CD8-positive, alpha-beta memory T cell (primary cell): Measurements from ENCODE around the gene BICD1. TPM values are rescaled to one million over a fixed set of nuclear protein-coding genes. Genes with fewer than 3 reads are reported as not detected.
"Not testable (repeated sequence)": the region's sequence is repeated elsewhere in the genome, so short reads cannot be mapped to it uniquely, and the experiment has no call there.

Source experiments
- CTCF ChIA-PET: fragments of 350-600 bp; sonication (Branson Sonifier 250); formaldehyde crosslinking; loops from one replicate; lab custom pipeline; 2021; ENCODE audit warnings: antibody characterized with exemption; lab: Charles Lee
- POLR2A ChIA-PET: fragments of 350-600 bp; sonication (Branson Sonifier 250); formaldehyde crosslinking; loops from one replicate; lab custom pipeline; 2021; ENCODE audit warnings: antibody characterized with exemption; lab: Charles Lee
- DNase-seq, 5 donors: peaks; one replicate each; pipeline versions ENCODE4 v3.0.0 to v3.0.0-alpha.2; 2020 to 2022; ENCODE audit warnings: mixed read lengths in 1 of 5
- H3K27ac ChIP-seq: one replicate; pipeline ENCODE4 v1.7.0; 2013; ENCODE audit warnings: low read depth, mild to moderate bottlenecking, low read length, moderate library complexity
- H3K27me3 ChIP-seq: 2 replicates; pipeline ENCODE4 v1.7.0; 2013; ENCODE audit warnings: low read length, mild to moderate bottlenecking; ENCODE audit not compliant: insufficient read depth, poor library complexity, severe bottlenecking
- H3K36me3 ChIP-seq: 2 replicates; pipeline ENCODE4 v1.7.0; 2013; ENCODE audit warnings: mild to moderate bottlenecking, low read length, moderate library complexity; ENCODE audit not compliant: insufficient read depth
- H3K4me1 ChIP-seq: 2 replicates; pipeline ENCODE4 v1.7.0; 2013; ENCODE audit warnings: mild to moderate bottlenecking, low read length, moderate library complexity; ENCODE audit not compliant: insufficient read depth
- H3K4me3 ChIP-seq: 2 replicates; pipeline ENCODE4 v1.7.0; 2013; ENCODE audit warnings: mild to moderate bottlenecking, low read length
- H3K9me3 ChIP-seq: 2 replicates; pipeline ENCODE4 v1.7.0; 2013; ENCODE audit warnings: mild to moderate bottlenecking, low read length
- H3K27ac Mint-ChIP-seq, 8 donors: one replicate each; pipeline ENCODE4 v1.8.0; 2020 to 2021; ENCODE audit warnings: mixed read lengths in 8 of 8, mild to moderate bottlenecking in 6 of 8, inconsistent platforms in 3 of 8, moderate library complexity in 3 of 8
- H3K27me3 Mint-ChIP-seq, 2 donors: one replicate each; pipeline ENCODE4 v1.8.0; 2020 to 2021; ENCODE audit warnings: mixed read lengths in 2 of 2, mild to moderate bottlenecking in 1 of 2, moderate library complexity in 1 of 2
- H3K36me3 Mint-ChIP-seq, 3 donors: one replicate each; pipeline ENCODE4 v1.8.0; 2020 to 2021; ENCODE audit warnings: mixed read lengths in 3 of 3, inconsistent platforms in 1 of 3, mild to moderate bottlenecking in 1 of 3
- H3K4me1 Mint-ChIP-seq, 3 donors: one replicate each; pipeline ENCODE4 v1.8.0; 2020 to 2021; ENCODE audit warnings: mixed read lengths in 3 of 3, inconsistent platforms in 1 of 3, mild to moderate bottlenecking in 1 of 3
- H3K4me3 Mint-ChIP-seq, 7 donors: one replicate each; pipeline ENCODE4 v1.8.0; 2020 to 2021; ENCODE audit warnings: mixed read lengths in 7 of 7, mild to moderate bottlenecking in 6 of 7, moderate library complexity in 4 of 7, inconsistent platforms in 2 of 7
- H3K9me3 Mint-ChIP-seq, 5 donors: one replicate each; pipeline ENCODE4 v1.8.0; 2020 to 2022; ENCODE audit warnings: mixed read lengths in 5 of 5, mild to moderate bottlenecking in 3 of 5, moderate library complexity in 2 of 5, inconsistent platforms in 1 of 5
- polyA plus RNA-seq: library from polyadenylated mRNA; unstranded; fragments of 300-500 nt; fragmentation: Illumina TruSeq; gene quantifications from one replicate; pipeline ENCODE4 v1.2.3, GENCODE V29; 2021
- total RNA-seq, 2 experiments: library from RNA; stranded (reverse); gene quantifications; one replicate each; pipeline ENCODE4 v1.2.3, GENCODE V29; 2021

The BICD1 gene
- total and polyA plus RNA-seq, 3 experiments from 2014 or later, result 8.7 to 20.5 (median 18.0) TPM

DNA sequence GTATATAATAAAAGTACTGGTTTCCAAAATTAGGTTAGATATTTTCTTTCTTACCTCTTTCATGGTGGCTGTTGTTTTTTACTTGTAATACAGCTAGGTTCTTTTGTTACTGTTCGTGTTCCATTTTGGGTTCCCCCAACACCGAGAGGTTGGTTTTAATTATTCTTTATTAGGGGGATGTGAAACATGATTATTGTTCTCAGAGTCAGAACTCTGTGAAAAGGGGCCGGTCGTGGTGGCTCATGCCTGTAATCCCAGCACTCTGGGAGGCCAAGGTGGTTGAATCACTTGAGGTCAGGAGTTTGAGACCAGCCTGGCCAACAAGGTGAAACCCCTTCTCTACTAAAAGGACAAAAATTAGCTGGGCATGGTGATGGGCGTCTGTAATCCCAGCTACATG, 108.1 kb downstream of the BICD1 start:
- H3K27me3 Mint-ChIP-seq, result no peaks in the 10 kb centered on the region
- POLR2A ChIA-PET, result no interaction called here
- no peak overlapping the region for H3K27ac ChIP-seq
- H3K27ac Mint-ChIP-seq, result no peak overlapping the region
- H3K36me3 Mint-ChIP-seq, result peaks cover 23 to 29% (median 29%) of the 10 kb centered on the region in 3 donors
- peaks cover 0 to 2% (median 0%) of the 10 kb centered on the region in 5 donors for H3K9me3 Mint-ChIP-seq
- no peak overlapping the region for H3K4me3 ChIP-seq
- no peaks in the 10 kb centered on the region for H3K4me1 ChIP-seq
- no peaks in the 10 kb centered on the region for H3K4me1 Mint-ChIP-seq
- no peak for DNase-seq
- CTCF ChIA-PET, result no interaction called here
- no peak overlapping the region for H3K4me3 Mint-ChIP-seq
- H3K36me3 ChIP-seq, result peaks cover 7% of the 10 kb centered on the region
- H3K9me3 ChIP-seq, result no peaks in the 10 kb centered on the region
- H3K27me3 ChIP-seq, result no peaks in the 10 kb centered on the region

DNA sequence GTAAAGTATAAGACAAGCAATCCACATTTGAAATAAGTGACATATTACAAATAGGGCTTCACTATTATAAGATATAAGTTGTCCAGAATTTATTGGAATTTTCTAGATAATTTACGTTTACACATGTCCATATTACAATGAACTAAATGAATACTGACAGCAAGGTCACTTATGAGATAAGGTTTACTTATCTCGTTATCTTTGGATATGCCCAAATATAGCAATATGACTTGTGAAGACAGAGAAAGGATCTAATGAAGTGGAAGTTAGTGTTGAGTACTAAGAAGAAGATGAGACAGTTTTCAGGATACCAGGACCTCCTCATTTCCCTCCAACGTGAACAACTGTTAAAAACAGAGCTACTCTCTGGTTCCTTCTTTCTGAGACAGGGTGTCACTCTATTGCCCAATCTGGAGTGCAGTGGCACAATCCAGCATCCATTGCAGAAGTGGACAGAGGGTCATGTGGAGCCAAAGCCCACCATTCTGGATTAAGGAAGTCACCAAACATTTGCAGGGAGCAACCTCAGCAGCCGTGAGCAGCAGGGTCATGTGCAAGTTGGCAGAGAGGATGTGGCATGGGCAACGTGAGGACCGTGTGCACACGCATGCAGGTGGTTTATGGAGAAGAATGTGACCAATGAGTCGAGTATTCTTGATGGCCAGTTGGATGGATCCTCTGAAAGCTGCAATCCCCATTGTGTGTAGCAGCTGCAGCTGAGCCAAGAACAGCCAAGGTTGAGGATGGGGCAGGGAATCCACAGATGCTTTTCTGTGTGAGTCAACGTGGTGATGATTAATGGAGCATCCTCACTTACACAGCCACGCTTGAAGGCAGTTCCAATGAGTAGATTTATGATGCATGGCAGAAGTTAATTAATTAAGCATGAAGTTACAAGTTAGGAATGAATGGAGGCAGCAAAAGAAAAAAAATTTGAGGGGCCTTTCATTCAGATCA, 111.0 kb downstream of the BICD1 start:
- POLR2A ChIA-PET, result no interaction called here
- no peak overlapping the region for H3K27ac ChIP-seq
- Mint-ChIP-seq H3K4me3 (peak overlapping the region in 1 of 7 donors; percentile 7), H3K27me3 (no peaks in the 10 kb centered on the region), H3K27ac (peak overlapping the region in 1 of 8 donors; percentile 83), H3K9me3 (peaks cover 0 to 2% (median 0%) of the 10 kb centered on the region in 5 donors), H3K4me1 (no peaks in the 10 kb centered on the region), H3K36me3 (peaks cover 20 to 29% (median 29%) of the 10 kb centered on the region in 3 donors)
- H3K27me3 ChIP-seq, result no peaks in the 10 kb centered on the region
- H3K4me3 ChIP-seq, result no peak overlapping the region
- no peak for DNase-seq
- peaks cover 7% of the 10 kb centered on the region for H3K36me3 ChIP-seq
- H3K4me1 ChIP-seq, result no peaks in the 10 kb centered on the region
- CTCF ChIA-PET, result interaction anchor here (1.7 kb wide), 1 partner anchor 21 kb away, joined by 4 read pairs; no protein-coding TSS in a partner anchor
- H3K9me3 ChIP-seq, result no peaks in the 10 kb centered on the region

DNA sequence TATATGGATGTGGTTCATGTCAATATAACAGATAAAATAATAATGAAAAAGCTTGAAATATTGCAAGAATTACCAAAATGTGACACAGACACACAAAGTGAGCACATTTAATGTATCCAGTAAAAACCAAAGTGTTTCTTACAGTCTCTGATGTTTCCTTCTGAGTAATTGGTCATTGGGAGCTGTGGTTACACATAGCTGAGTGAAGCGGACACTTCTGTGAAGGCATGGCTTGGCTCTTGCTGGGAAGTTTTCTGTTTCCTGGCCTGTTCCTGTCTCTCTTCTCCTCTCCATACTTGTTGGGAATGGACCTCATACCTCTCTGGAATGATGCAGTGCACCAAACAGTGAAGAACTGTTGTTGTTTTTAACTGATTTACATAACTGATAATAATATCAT, 117.3 kb downstream of the BICD1 start:
- Mint-ChIP-seq H3K9me3 (peaks cover 0 to 2% (median 0%) of the 10 kb centered on the region in 5 donors), H3K27me3 (no peaks in the 10 kb centered on the region), H3K36me3 (peaks cover 3 to 6% (median 5%) of the 10 kb centered on the region in 3 donors), H3K4me1 (no peaks in the 10 kb centered on the region), H3K4me3 (no peak overlapping the region), H3K27ac (no peak overlapping the region)
- H3K4me1 ChIP-seq, result no peaks in the 10 kb centered on the region
- H3K27ac ChIP-seq, result no peak overlapping the region
- DNase-seq, result no peak
- ChIA-PET CTCF (interaction anchor here (0.7 kb wide), 1 partner anchor 533 kb away, joined by 4 read pairs; no protein-coding TSS in a partner anchor), POLR2A (no interaction called here)
- H3K36me3 ChIP-seq, result no peaks in the 10 kb centered on the region
- no peaks in the 10 kb centered on the region for H3K9me3 ChIP-seq
- no peak overlapping the region for H3K4me3 ChIP-seq
- no peaks in the 10 kb centered on the region for H3K27me3 ChIP-seq

DNA sequence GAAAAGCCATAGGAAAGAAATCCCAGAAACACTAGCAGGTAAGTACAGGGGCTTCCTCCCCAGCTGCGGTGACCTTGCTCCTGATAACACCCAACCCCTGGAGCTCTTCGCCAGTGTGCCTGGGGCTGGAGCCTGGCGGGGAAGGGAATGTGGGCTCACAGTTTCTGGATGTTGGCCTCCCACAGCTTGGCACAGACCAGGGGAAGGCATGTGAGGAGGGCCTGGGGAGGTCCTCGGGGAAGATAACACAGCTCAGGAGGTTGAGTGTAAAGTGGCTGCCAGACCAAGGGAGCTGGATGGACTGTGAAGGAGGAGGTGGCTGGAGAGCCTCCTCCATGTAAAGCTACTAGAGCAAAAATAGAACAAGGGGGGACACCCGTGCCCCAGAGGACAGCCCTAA, 120.1 kb downstream of the BICD1 start:
- H3K4me3 Mint-ChIP-seq, result no peak overlapping the region
- H3K27ac ChIP-seq, result no peak overlapping the region
- peaks cover 3 to 5% (median 3%) of the 10 kb centered on the region in 3 donors for H3K36me3 Mint-ChIP-seq
- no peak overlapping the region for H3K4me3 ChIP-seq
- POLR2A ChIA-PET, result no interaction called here
- no peaks in the 10 kb centered on the region for H3K27me3 Mint-ChIP-seq
- H3K36me3 ChIP-seq, result no peaks in the 10 kb centered on the region
- H3K27ac Mint-ChIP-seq, result no peak overlapping the region
- H3K9me3 Mint-ChIP-seq, result peaks cover 0 to 2% (median 0%) of the 10 kb centered on the region in 5 donors
- no peaks in the 10 kb centered on the region for H3K4me1 Mint-ChIP-seq
- H3K9me3 ChIP-seq, result no peaks in the 10 kb centered on the region
- DNase-seq, result no peak
- CTCF ChIA-PET, result no interaction called here
- H3K27me3 ChIP-seq, result no peaks in the 10 kb centered on the region
- H3K4me1 ChIP-seq, result no peaks in the 10 kb centered on the region

DNA sequence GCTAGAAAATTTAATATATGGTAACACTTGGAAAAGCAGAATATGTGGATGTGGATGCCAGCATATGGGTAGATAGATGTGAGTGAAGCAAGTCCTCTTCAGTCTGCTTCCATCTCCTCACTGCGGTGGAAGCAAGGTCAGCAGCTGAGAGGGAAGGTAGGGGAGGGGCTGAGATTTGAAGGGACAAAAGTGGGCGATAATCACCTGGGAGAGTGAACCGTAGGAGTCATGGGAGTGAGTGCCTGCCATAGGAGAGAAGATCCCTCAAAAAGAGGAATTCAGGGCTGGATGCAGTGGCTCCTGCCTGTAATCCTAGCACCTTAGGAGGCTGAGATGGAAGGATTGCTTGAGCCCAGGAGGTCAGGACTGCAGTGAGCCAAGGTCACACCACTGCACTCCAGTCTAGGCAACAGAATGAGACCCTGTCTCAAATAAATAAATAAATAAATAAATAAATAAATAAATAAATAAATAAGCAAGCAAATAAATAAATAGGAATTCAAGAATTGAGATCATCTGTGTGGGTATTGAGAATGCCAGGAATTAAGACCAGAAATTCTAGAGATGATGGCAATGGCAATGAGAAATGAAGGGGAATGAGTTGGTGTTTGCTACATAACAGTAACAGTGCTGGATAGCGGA, 123.4 kb downstream of the BICD1 start:
- DNase-seq, result no peak
- Mint-ChIP-seq H3K27ac (no peak overlapping the region), H3K27me3 (no peaks in the 10 kb centered on the region), H3K9me3 (no peaks in the 10 kb centered on the region), H3K4me3 (no peak overlapping the region), H3K4me1 (no peaks in the 10 kb centered on the region), H3K36me3 (peaks cover 0 to 2% (median 0%) of the 10 kb centered on the region in 3 donors)
- Histone ChIP-seq H3K36me3 (no peaks in the 10 kb centered on the region), H3K27me3 (no peaks in the 10 kb centered on the region), H3K4me1 (no peaks in the 10 kb centered on the region), H3K4me3 (no peak overlapping the region), H3K27ac (no peak overlapping the region), H3K9me3 (no peaks in the 10 kb centered on the region)
- ChIA-PET CTCF (no interaction called here), POLR2A (no interaction called here)

DNA sequence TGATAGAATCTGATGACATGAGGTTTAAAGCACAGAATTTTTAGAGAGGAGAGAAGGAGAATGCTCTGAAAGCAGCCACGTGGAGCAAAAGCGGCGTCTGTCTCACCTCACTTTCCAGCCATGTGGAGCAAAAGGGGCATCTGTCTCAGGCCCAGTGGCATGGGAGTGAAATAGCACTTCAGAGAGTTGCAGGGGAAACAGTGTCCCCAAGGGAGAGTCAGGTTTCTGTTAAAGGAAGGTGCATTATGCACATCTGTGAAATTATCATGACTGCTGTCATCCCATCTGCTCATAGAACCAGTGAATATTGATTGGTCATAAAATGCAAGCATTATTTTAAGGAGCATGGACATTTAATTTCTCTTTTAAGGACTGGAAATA, 124.0 kb downstream of the BICD1 start:
- POLR2A ChIA-PET, result no interaction called here
- Histone ChIP-seq H3K36me3 (no peaks in the 10 kb centered on the region), H3K9me3 (no peaks in the 10 kb centered on the region), H3K27me3 (no peaks in the 10 kb centered on the region), H3K4me3 (no peak overlapping the region), H3K4me1 (no peaks in the 10 kb centered on the region), H3K27ac (no peak overlapping the region)
- H3K4me3 Mint-ChIP-seq, result no peak overlapping the region
- H3K27ac Mint-ChIP-seq, result no peak overlapping the region
- DNase-seq, result no peak
- CTCF ChIA-PET, result no interaction called here
- H3K36me3 Mint-ChIP-seq, result peaks cover 0 to 5% (median 0%) of the 10 kb centered on the region in 3 donors
- H3K27me3 Mint-ChIP-seq, result no peaks in the 10 kb centered on the region
- H3K9me3 Mint-ChIP-seq, result no peaks in the 10 kb centered on the region
- no peaks in the 10 kb centered on the region for H3K4me1 Mint-ChIP-seq

DNA sequence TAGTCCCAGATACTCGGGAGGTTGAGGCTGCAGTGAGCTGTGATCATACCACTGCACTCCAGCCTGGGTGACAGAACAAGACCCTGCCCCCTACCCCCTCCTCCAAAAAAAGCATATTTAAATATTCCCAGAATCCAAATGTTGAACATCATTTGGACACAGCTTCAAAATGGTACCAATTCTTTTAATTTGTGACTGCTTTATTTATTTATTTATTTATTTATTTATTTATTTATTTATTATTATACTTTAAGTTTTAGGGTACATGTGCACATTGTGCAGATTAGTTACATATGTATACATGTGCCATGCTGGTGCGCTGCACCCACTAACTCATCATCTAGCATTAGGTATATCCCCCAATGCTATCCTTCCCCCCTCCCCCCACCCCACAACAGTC, 124.7 kb downstream of the BICD1 start:
- H3K9me3 ChIP-seq, H3K4me3 ChIP-seq, H3K4me1 Mint-ChIP-seq, DNase-seq, CTCF ChIA-PET, POLR2A ChIA-PET, H3K36me3 Mint-ChIP-seq, H3K27ac Mint-ChIP-seq, H3K27me3 ChIP-seq, H3K36me3 ChIP-seq, H3K27me3 Mint-ChIP-seq, H3K4me1 ChIP-seq, H3K27ac ChIP-seq, H3K4me3 Mint-ChIP-seq, H3K9me3 Mint-ChIP-seq: not testable (repeated sequence)

DNA sequence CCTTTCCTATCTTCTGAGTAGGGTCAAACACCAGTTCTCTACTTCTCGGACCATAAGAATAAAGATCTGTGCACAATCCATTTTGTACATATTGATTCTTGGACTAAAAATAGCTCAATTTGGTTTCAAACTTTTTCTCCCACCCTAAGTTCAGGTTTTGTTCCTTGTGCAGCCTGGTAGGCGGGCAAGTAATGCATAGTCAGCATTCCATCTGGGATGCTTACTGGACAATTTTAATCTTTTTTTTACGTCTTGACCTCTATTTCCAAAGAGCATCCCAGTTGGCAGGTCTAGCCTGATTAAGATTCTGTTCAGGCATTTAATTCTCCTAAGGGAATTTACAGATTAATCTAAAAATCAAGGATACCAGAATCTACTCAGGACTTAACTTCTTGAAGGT, 126.9 kb downstream of the BICD1 start:
- DNase-seq, result no peak
- no peak overlapping the region for H3K27ac ChIP-seq
- no peaks in the 10 kb centered on the region for H3K36me3 ChIP-seq
- ChIA-PET CTCF (interaction anchor here (0.9 kb wide), 1 partner anchor 31 kb away, joined by 3 read pairs; no protein-coding TSS in a partner anchor), POLR2A (no interaction called here)
- peaks cover 3% of the 10 kb centered on the region for H3K9me3 ChIP-seq
- no peaks in the 10 kb centered on the region for H3K4me1 ChIP-seq
- Mint-ChIP-seq H3K4me1 (no peaks in the 10 kb centered on the region), H3K4me3 (no peak overlapping the region), H3K36me3 (peaks cover 9 to 25% (median 12%) of the 10 kb centered on the region in 3 donors), H3K9me3 (peaks cover 0 to 7% (median 0%) of the 10 kb centered on the region in 5 donors), H3K27ac (no peak overlapping the region), H3K27me3 (no peaks in the 10 kb centered on the region)
- no peaks in the 10 kb centered on the region for H3K27me3 ChIP-seq
- no peak overlapping the region for H3K4me3 ChIP-seq
